Heart left ventricle (tissue), 13 donors: ENCODE measurements around the gene DNAJB11.

ENCODE experiments used
- POLR2A ChIP-seq, 2 donors: fragments of 450-650 bp; IDR thresholded peaks; one replicate each; pipeline ENCODE4 v1.6.1; 2017; ENCODE audit warnings: antibody characterized with exemption in 2 of 2, mild to moderate bottlenecking in 2 of 2, moderate library complexity in 2 of 2
- TF ChIP-seq, protein P1 (sequence below), 12 donors: fragments of 200-600 bp; sonication (generic) in 4 of 12; IDR thresholded peaks; one replicate each; pipeline versions ENCODE4 v1.5.0 to v1.8.0; 2018 to 2022; ENCODE audit warnings: antibody characterized with exemption in 12 of 12, mild to moderate bottlenecking in 5 of 12
- donor health status: ischemic (EF 13 %, LVEDD 7.1; RV severe dilation, severe dysfunction).
- donor health status: DM: no; HTN: yes; CAD: no.
- donor health status: DM: no; HTN: no; CAD: no.
- donor health status: ischemic (EF 25% LVEDD 6.9; RV normal size, moderate dysfunction).
- donor health status: ischemic (EF 25% LVEDD 5.7; RV mildly dilated, moderate dysfunction).
- donor health status: ischemic (EF 35%, LVEDD 5.7; RV mildly dilated, moderate dysfunction).
- donor health status: nonischemic (EF 11% LVEDD 7.7; RV severe dilation, severe dysfunction).
- donor health status: DM: yes; HTN: yes; CAD: no.
- donor health status: PGD.
- donor health status: ischemic (EF 29% LVEDD 5.4; RV normal size, mild dysfunction).
- donor health status: nonischemic (EF 23%, LVEDD 6.1; RV moderate dilation, normal function).

DNA sequence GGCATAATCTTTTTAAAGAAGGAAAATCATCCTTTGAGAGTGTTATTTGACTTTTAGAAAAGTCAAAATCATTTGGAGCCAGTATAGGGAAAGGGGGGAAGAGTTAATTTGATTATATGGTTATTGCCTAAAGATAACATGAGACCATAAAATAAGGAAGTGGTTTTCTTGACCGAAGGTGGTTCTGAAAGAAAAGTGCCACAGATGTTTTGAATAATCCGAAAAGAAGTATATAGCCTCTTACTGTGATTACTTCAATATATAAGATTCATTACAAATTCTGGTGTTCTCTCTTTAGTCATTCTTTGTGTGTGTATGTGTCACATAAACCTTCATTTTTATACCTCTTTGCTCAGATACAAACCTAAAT, 1.1 kb downstream of the DNAJB11 start:
- TF ChIP-seq, protein P1, sequence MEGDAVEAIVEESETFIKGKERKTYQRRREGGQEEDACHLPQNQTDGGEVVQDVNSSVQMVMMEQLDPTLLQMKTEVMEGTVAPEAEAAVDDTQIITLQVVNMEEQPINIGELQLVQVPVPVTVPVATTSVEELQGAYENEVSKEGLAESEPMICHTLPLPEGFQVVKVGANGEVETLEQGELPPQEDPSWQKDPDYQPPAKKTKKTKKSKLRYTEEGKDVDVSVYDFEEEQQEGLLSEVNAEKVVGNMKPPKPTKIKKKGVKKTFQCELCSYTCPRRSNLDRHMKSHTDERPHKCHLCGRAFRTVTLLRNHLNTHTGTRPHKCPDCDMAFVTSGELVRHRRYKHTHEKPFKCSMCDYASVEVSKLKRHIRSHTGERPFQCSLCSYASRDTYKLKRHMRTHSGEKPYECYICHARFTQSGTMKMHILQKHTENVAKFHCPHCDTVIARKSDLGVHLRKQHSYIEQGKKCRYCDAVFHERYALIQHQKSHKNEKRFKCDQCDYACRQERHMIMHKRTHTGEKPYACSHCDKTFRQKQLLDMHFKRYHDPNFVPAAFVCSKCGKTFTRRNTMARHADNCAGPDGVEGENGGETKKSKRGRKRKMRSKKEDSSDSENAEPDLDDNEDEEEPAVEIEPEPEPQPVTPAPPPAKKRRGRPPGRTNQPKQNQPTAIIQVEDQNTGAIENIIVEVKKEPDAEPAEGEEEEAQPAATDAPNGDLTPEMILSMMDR (IDR thresholded peaks at IDR 0.05) = no peak
- TF ChIP-seq POLR2A (IDR thresholded peaks at IDR 0.05) = no peak
